Trophoblast cell (in vitro differentiated cells and primary cell): ENCODE data around the gene HAGHL. TPM values are rescaled to one million over a fixed set of nuclear protein-coding genes. Genes with fewer than 3 reads are reported as not detected.

Experiments
- DNase-seq, 2 donors: peaks; one replicate each; pipeline ENCODE4 v3.0.0-alpha.2; 2016
- H2AFZ ChIP-seq: 2 replicates; pipeline ENCODE4 v1.6.1; 2013; ENCODE audit warnings: low read length, moderate library complexity, mild to moderate bottlenecking; ENCODE audit not compliant: insufficient read depth, poor library complexity
- H2AK5ac ChIP-seq: 2 replicates; pipeline ENCODE4 v1.6.1; 2013; ENCODE audit warnings: mild to moderate bottlenecking, low read length
- H2BK120ac ChIP-seq: 2 replicates; pipeline ENCODE4 v1.6.1; 2013; ENCODE audit warnings: low read length, mild to moderate bottlenecking, moderate library complexity; ENCODE audit not compliant: insufficient read depth, poor library complexity
- H2BK12ac ChIP-seq: 2 replicates; pipeline ENCODE4 v1.6.1; 2013; ENCODE audit warnings: mild to moderate bottlenecking, low read length, moderate library complexity
- H2BK5ac ChIP-seq: 2 replicates; pipeline ENCODE4 v1.6.1; 2013; ENCODE audit warnings: low read length, low read depth, moderate library complexity, mild to moderate bottlenecking; ENCODE audit not compliant: poor library complexity
- H3K14ac ChIP-seq: 2 replicates; pipeline ENCODE4 v1.6.1; 2013; ENCODE audit warnings: mild to moderate bottlenecking, low read length
- H3K18ac ChIP-seq: 2 replicates; pipeline ENCODE4 v1.6.1; 2013; ENCODE audit warnings: mild to moderate bottlenecking, low read length
- H3K23ac ChIP-seq: 2 replicates; pipeline ENCODE4 v1.6.1; 2013; ENCODE audit warnings: low read length
- H3K27ac ChIP-seq: 2 replicates; pipeline ENCODE4 v1.5.1; 2013; ENCODE audit warnings: low read depth, mild to moderate bottlenecking, inconsistent platforms, low read length, moderate library complexity
- H3K27me3 ChIP-seq: 2 replicates; pipeline ENCODE4 v1.6.1; 2013; ENCODE audit warnings: inconsistent platforms, mild to moderate bottlenecking, low read length, moderate library complexity; ENCODE audit not compliant: insufficient read depth
- H3K36me3 ChIP-seq, 2 experiments: 1 replicate in 1 of 2; 2 replicates in 1 of 2; pipeline ENCODE4 v1.6.1; 2013; ENCODE audit warnings: low read length in 2 of 2, mild to moderate bottlenecking in 2 of 2, moderate library complexity in 1 of 2; ENCODE audit not compliant: insufficient read depth in 2 of 2, control insufficient read depth in 1 of 2
- H3K4ac ChIP-seq: 2 replicates; pipeline ENCODE4 v1.6.1; 2013; ENCODE audit warnings: low read depth, mild to moderate bottlenecking, low read length, moderate library complexity
- H3K4me1 ChIP-seq, 2 experiments: 1 replicate in 1 of 2; 2 replicates in 1 of 2; pipeline ENCODE4 v1.6.1; 2013; ENCODE audit warnings: low read length in 2 of 2, mild to moderate bottlenecking in 2 of 2, moderate library complexity in 1 of 2; ENCODE audit not compliant: insufficient read depth in 2 of 2, control insufficient read depth in 1 of 2
- H3K4me2 ChIP-seq: 2 replicates; pipeline ENCODE4 v1.6.1; 2013; ENCODE audit warnings: inconsistent platforms, mild to moderate bottlenecking, low read length, moderate library complexity
- H3K4me3 ChIP-seq: 2 replicates; pipeline ENCODE4 v1.5.1; 2013; ENCODE audit warnings: mild to moderate bottlenecking, low read depth, low read length, inconsistent platforms
- H3K79me1 ChIP-seq: one replicate; pipeline ENCODE4 v1.6.1; 2013; ENCODE audit warnings: low read length
- H3K79me2 ChIP-seq: 2 replicates; pipeline ENCODE4 v1.6.1; 2013; ENCODE audit warnings: low read length, mild to moderate bottlenecking; ENCODE audit not compliant: control insufficient read depth, insufficient read depth, poor library complexity
- H3K9ac ChIP-seq: 2 replicates; pipeline ENCODE4 v1.6.1; 2013; ENCODE audit warnings: mild to moderate bottlenecking, low read length
- H3K9me3 ChIP-seq: 2 replicates; pipeline ENCODE4 v1.6.1; 2013; ENCODE audit warnings: low read depth, mild to moderate bottlenecking, control low read depth, inconsistent platforms, low read length; ENCODE audit not compliant: insufficient read depth
- H4K12ac ChIP-seq: 2 replicates; pipeline ENCODE4 v1.6.1; 2013; ENCODE audit warnings: low read depth, mild to moderate bottlenecking, low read length, moderate library complexity
- H4K8ac ChIP-seq: 2 replicates; pipeline ENCODE4 v1.6.1; 2013; ENCODE audit warnings: low read depth, mild to moderate bottlenecking, low read length, moderate library complexity
- H4K91ac ChIP-seq: one replicate; pipeline ENCODE4 v1.6.1; 2013; ENCODE audit warnings: low read depth, mild to moderate bottlenecking, low read length, moderate library complexity
- WGBS: extraction: QIAGEN DNeasy Blood & Tissue Kit; methylation state at CpG from one replicate; pipeline ENCODE4 v1.1.7; 2013; ENCODE audit warnings: missing lambda C conversion rate; ENCODE audit not compliant: insufficient read length, insufficient coverage; ENCODE audit errors: extremely low coverage; 5-methylcytosine and 5-hydroxymethylcytosine counted together
- polyA plus RNA-seq: library from polyadenylated mRNA; stranded (reverse); fragments of 200-250 nt; gene quantifications from 2 replicates; pipeline ENCODE4 v1.2.3, GENCODE V29; 2013

HAGHL gene, protein sequence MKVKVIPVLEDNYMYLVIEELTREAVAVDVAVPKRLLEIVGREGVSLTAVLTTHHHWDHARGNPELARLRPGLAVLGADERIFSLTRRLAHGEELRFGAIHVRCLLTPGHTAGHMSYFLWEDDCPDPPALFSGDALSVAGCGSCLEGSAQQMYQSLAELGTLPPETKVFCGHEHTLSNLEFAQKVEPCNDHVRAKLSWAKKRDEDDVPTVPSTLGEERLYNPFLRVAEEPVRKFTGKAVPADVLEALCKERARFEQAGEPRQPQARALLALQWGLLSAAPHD
- 1.9 and 2.3 TPM in 2 replicates for polyA plus RNA-seq

DNA sequence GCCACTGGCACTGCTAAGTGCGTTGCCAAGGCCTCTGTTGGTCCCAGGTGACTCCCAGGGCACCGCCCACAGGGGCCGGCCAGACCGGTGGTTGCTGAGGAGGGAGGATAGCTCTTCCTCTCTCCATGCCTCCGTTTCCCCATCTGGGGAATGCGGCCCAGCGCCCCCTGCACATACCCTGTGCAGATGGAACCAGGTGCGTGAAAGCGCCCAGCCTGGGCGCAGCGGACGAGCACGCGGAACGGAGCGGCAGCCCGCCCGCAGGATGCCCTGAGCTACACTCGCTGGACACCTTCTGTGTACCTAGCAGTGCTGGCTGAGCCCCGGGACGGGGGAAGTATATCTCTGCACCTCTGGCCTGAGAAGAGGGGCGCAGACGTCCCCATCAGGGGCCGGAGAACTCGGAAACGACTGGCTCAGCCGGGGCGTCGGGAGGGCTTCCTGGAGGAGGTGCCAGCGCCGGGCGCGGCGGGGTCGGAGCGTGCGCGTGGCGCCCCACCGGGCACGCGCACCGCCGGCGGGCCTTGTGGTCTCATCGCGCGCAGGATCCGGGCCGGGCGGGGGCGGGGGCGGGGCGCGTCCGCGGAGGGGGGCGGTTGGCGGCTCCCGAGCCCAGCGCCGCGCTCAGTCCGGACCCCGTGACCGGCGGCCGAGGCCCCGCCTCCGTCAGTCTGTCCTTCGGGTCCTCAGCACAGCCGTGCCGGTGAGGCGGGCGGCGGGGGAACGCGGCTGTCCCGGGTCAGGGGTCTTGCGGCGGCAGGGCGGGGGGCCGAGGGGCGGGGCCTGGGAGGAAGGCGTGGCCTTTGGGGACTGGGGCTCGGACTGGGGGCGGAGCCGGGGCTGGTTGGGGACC lies at the start of gene HAGHL, which contains the start of gene CCDC78:
Gene HAGHL, plus strand, starts transcription at position 669 of the 853 bp plus-strand sequence. CDS start 404 bp downstream, outside the sequence.
Gene CCDC78, minus strand, starts transcription at position 6 of the 853 bp plus-strand sequence. CDS start 76 bp downstream, outside the sequence.
- no CpG with 5 or more reads among the region's 88 CpGs for WGBS

DNA sequence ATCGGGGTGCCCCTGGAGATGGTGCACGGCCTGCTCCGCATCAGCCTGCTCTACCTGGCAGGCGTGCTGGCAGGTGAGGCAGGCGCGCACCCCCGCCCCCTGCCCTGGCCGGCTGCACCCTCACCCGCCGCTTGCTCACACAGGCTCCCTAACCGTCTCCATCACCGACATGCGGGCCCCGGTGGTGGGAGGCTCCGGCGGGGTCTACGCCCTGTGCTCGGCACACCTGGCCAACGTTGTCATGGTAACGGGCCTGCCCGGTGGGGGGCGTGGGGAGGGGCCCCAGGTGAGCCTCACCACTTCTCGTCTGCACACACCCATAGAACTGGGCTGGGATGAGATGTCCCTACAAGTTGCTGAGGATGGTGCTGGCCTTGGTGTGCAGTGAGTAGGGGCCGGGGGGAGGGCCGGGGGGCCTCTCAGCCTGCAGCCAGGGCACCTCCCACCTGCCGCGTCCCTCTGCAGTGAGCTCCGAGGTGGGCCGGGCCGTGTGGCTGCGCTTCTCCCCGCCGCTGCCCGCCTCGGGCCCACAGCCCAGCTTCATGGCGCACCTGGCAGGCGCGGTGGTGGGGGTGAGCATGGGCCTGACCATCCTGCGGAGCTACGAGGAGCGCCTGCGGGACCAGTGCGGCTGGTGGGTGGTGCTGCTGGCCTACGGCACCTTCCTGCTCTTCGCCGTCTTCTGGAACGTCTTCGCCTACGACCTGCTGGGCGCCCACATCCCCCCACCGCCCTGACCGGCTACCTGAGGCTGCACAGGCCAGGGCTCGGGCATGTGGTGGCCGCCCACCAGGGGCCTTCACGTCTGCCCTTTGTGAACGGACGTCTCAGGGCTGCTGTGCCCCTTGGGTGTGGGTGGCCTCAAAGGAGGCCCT lies 49.4 kb upstream of the HAGHL start:
- Histone ChIP-seq H3K36me3 (peaks cover 33 to 37% of the 10 kb centered on the region in 2 experiments), H3K4me1 (peaks cover 23 to 26% of the 10 kb centered on the region in 2 experiments), H2BK5ac (no peak overlapping the region), H3K4ac (no peak overlapping the region), H3K9ac (no peak overlapping the region), H3K27me3 (peaks cover 3% of the 10 kb centered on the region), H2BK120ac (no peak overlapping the region), H3K4me3 (peak overlapping the region; percentile 8), H2BK12ac (no peak overlapping the region), H4K12ac (no peak overlapping the region), H3K27ac (no peak overlapping the region), H3K79me2 (peaks cover 16% of the 10 kb centered on the region), H4K91ac (no peak overlapping the region), H3K4me2 (no peak overlapping the region), H3K18ac (no peak overlapping the region), H3K14ac (no peak overlapping the region), H2AK5ac (no peak overlapping the region), H2AFZ (no peak overlapping the region), H3K23ac (no peak overlapping the region), H4K8ac (no peak overlapping the region), H3K79me1 (peaks cover 8% of the 10 kb centered on the region), H3K9me3 (peaks cover 2% of the 10 kb centered on the region)
- WGBS, result no CpG with 5 or more reads among the region's 57 CpGs
- DNase-seq, result peak in 1 of 2 donors; percentile 32

More for the DNA sequence above, at the start of gene HAGHL, which contains the start of gene CCDC78:
- H3K4ac ChIP-seq, result no peak within 1 kb of the TSS
- H3K14ac ChIP-seq, result no peak within 1 kb of the TSS
- no peak within 1 kb of the TSS for H2BK120ac ChIP-seq
- H3K79me1 ChIP-seq, result peaks cover 3% of the 10 kb centered on the region
- no peak within 1 kb of the TSS for H2AK5ac ChIP-seq
- peaks cover 2% of the 10 kb centered on the region for H3K9me3 ChIP-seq
- peaks cover 12 to 14% of the 10 kb centered on the region in 2 experiments for H3K4me1 ChIP-seq
- H3K79me2 ChIP-seq, result no peaks in the 10 kb centered on the region
- peak within 1 kb of the TSS; percentile 68 for H3K4me2 ChIP-seq
- peak within 1 kb of the TSS; percentile 26 for H4K12ac ChIP-seq
- H3K4me3 ChIP-seq, result peak within 1 kb of the TSS; percentile 65
- no peak within 1 kb of the TSS for H2BK5ac ChIP-seq
- no peak within 1 kb of the TSS for H3K23ac ChIP-seq
- peak within 1 kb of the TSS; percentile 4 for H4K91ac ChIP-seq
- no peak within 1 kb of the TSS for H2AFZ ChIP-seq
- H3K36me3 ChIP-seq, result peaks cover 7 to 8% of the 10 kb centered on the region in 2 experiments
- H3K27ac ChIP-seq, result no peak within 1 kb of the TSS
- H3K18ac ChIP-seq, result no peak within 1 kb of the TSS
- H2BK12ac ChIP-seq, result no peak within 1 kb of the TSS
- no peak within 1 kb of the TSS for H4K8ac ChIP-seq
- peak; percentile 58 to 72 for DNase-seq
- peak within 1 kb of the TSS; percentile 30 for H3K9ac ChIP-seq
- peaks cover 7% of the 10 kb centered on the region for H3K27me3 ChIP-seq

DNA sequence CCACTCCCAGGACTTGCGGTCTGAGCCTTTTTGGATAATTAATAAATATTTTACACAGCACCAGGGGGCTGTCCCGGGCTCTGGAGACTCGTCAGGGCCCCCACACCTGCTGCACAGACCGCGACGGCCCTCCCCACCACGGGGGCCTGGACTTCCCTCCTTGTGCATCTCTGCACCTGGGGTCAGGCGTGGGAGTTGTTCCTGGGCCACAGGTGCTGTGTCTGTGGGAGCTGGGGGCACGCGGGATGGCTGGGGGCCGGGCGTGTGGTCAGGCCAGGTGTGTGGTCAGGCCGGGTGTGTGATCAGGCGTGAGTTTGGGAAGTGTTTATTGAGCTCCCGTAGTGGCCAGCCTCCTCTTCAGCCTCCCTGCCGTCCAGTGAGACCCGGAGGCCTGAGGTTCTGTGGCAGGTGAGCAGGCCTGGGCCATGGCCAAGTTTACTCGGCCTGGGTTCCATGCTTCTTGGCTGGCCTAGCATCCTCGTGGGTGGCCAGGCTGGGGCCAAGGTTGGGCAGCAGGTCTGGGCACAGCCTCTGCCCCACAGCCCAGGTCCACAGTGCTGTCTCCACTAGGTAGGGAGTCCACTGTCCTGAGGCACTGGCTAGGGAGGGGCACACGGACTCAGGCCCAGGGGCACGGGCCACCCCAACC lies 48.6 kb upstream of the HAGHL start:
- no peak overlapping the region for H3K4me2 ChIP-seq
- DNase-seq, result no peak
- H3K9ac ChIP-seq, result no peak overlapping the region
- peaks cover 33 to 37% of the 10 kb centered on the region in 2 experiments for H3K36me3 ChIP-seq
- no peak overlapping the region for H4K91ac ChIP-seq
- no peak overlapping the region for H3K23ac ChIP-seq
- no peak overlapping the region for H2BK120ac ChIP-seq
- H3K27me3 ChIP-seq, result peaks cover 3% of the 10 kb centered on the region
- H3K79me1 ChIP-seq, result peaks cover 8% of the 10 kb centered on the region
- no peak overlapping the region for H3K4ac ChIP-seq
- peaks cover 16% of the 10 kb centered on the region for H3K79me2 ChIP-seq
- no peak overlapping the region for H2AFZ ChIP-seq
- H2BK5ac ChIP-seq, result no peak overlapping the region
- H3K27ac ChIP-seq, result no peak overlapping the region
- H3K9me3 ChIP-seq, result peaks cover 4% of the 10 kb centered on the region
- no peak overlapping the region for H3K18ac ChIP-seq
- H4K8ac ChIP-seq, result peak overlapping the region; percentile 76
- WGBS, result no CpG with 5 or more reads among the region's 21 CpGs
- peaks cover 29 to 30% of the 10 kb centered on the region in 2 experiments for H3K4me1 ChIP-seq
- H4K12ac ChIP-seq, result no peak overlapping the region
- no peak overlapping the region for H3K14ac ChIP-seq
- no peak overlapping the region for H2BK12ac ChIP-seq
- H2AK5ac ChIP-seq, result peak overlapping the region; percentile 37
- H3K4me3 ChIP-seq, result no peak overlapping the region
